ENCODE measurements around the gene UGT1A8.

- TF ChIP-seq TARDBP (IDR thresholded peaks at IDR 0.05) (no peak), SNAPC5 (CRISPR knock-in tag; IDR thresholded peaks at IDR 0.05) (no peak), HMG20B (CRISPR knock-in tag; IDR thresholded peaks at IDR 0.05) (no peak), ATF4 (CRISPR knock-in tag; IDR thresholded peaks at IDR 0.05) (no peak), CBFB (CRISPR knock-in tag; IDR thresholded peaks at IDR 0.05) (no peak), PRMT5 (CRISPR knock-in tag; IDR thresholded peaks at IDR 0.05) (no peak), CHD2 (IDR thresholded peaks at IDR 0.05; ENCODE audit: low read depth, low read length) (no peak), POLR2A (conservative IDR thresholded peaks at IDR 0.05) (no peak), CBX8 (IDR thresholded peaks at IDR 0.05; ENCODE audit: borderline replicate concordance, extremely low read depth, low read depth, low read length, poor library complexity, severe bottlenecking) (no peak), DPF2 (IDR thresholded peaks at IDR 0.05) (no peak), SP1 (CRISPR knock-in tag; IDR thresholded peaks at IDR 0.05) (no peak), POLR2AphosphoS5 (IDR thresholded peaks at IDR 0.05; ENCODE audit: control insufficient read depth, insufficient read depth, low read depth, low read length) (no peak), CTCF (IDR thresholded peaks at IDR 0.05 in 2 of 3, conservative IDR thresholded peaks at IDR 0.05 in 1 of 3; ENCODE audit: insufficient read depth in 2 of 3, low read depth in 1 of 3, low read length in 3 of 3) (no peak), L3MBTL2 (IDR thresholded peaks at IDR 0.05) (no peak)
Measured at GRCh38 chr2:233816334-233816733, 198.9 kb downstream of the UGT1A8 start.
